ENCODE results near the gene USP46. TPM values are rescaled to one million over a fixed set of nuclear protein-coding genes. Genes with fewer than 3 reads are reported as not detected.

The USP46 gene
- total RNA-seq, 1 experiment from 2014 or later, result 14.5 TPM

DNA sequence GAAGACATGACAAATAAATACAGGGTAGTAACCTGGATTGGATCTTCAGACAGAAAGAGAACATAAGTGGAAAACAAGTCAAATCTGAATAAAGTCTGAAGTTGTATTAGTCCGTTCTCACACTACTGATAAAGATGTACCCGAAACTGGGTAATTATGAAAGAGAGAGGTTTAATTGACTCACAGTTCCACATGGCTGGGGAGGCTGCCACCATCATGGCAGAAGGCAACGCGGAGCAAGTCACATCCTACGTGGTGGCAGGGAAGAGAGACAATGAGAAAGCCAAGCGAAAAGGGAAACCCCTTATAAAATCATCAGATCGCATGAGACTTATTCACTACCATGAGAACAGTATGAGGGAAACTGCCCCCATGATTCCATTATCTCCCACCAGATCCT is 82.8 kb downstream of the USP46 start:
- Histone ChIP-seq H2AFZ (ENCODE audit: low read length) (no peak overlapping the region), H3K4me3 (ENCODE audit: low read length) (no peak overlapping the region), H3K9me2 (replicated peaks; ENCODE audit: insufficient read depth, low read length) (no peaks in the 10 kb centered on the region), H3K36me3 (ENCODE audit: insufficient read depth, low read length) (no peaks in the 10 kb centered on the region), H3K4me1 (ENCODE audit: low read length) (peaks cover 10% of the 10 kb centered on the region; the same call in 1 of the 2 replicates), H4K20me1 (ENCODE audit: insufficient read depth, low read depth, low read length) (no peaks in the 10 kb centered on the region), H3K9me3 (ENCODE audit: low read length) (no peaks in the 10 kb centered on the region), H3K4me2 (ENCODE audit: low read depth, low read length, poor library complexity, severe bottlenecking) (peak overlapping the region; percentile 2), H3K79me2 (ENCODE audit: low read length) (no peaks in the 10 kb centered on the region), H3K27me3 (ENCODE audit: low read length) (no peaks in the 10 kb centered on the region), H3K27ac (ENCODE audit: low read length) (no peak overlapping the region), H3K9ac (ENCODE audit: low read length) (no peak overlapping the region)
- DNase-seq, result no peak

DNA sequence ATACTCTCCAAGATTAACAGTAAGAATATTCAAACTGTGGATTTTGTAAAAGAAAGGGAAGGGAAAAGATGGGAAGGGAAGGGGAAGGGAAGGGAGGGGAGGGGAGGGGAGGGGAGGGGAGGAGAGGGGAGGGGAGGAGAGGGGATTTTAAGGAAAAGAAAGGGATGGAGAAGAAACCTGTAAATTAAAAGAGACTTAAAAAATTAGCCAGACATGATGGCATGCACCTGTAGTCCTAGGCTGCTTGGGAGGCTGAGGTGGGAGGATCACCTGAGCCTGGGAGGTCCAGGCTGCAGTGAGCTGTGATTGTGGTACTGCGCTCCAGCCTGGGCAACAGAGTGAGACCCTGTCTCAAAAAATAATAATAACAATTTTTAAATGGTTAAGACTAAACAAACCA is 83.7 kb downstream of the USP46 start:
- no peak overlapping the region for H3K4me3 ChIP-seq (ENCODE audit: low read length)

DNA sequence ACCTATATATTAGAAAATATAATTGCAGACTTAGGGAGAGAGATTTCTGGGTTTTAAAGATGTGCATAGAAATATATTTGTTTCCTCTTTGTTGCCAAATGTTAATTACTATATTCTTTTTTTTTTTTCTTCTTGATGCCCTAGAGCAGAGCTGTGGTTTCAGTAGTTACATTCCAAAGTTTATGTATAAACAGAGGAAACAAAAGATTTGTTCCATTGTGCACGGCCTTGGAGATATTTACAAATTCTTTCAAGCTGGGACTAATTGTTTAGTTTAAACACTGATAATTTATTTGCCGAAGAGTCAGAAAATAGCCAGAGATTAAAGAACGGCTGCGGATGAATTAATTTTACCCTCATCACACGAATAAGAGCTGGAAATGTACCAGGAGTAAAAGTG is 85.1 kb downstream of the USP46 start:
- no peaks in the 10 kb centered on the region for H3K79me2 ChIP-seq (ENCODE audit: low read length)
- no peak overlapping the region for H2AFZ ChIP-seq (ENCODE audit: low read length)
- no peak overlapping the region for H3K27ac ChIP-seq (ENCODE audit: low read length)
- no peak overlapping the region for H3K9ac ChIP-seq (ENCODE audit: low read length)
- DNase-seq, result no peak
- H3K4me3 ChIP-seq (ENCODE audit: low read length), result no peak overlapping the region
- no peaks in the 10 kb centered on the region for H3K9me2 ChIP-seq (replicated peaks; ENCODE audit: insufficient read depth, low read length)
- no peaks in the 10 kb centered on the region for H3K9me3 ChIP-seq (ENCODE audit: low read length)
- H3K36me3 ChIP-seq (ENCODE audit: insufficient read depth, low read length), result no peaks in the 10 kb centered on the region
- no peaks in the 10 kb centered on the region for H4K20me1 ChIP-seq (ENCODE audit: insufficient read depth, low read depth, low read length)
- no peak overlapping the region for H3K4me2 ChIP-seq (ENCODE audit: low read depth, low read length, poor library complexity, severe bottlenecking)
- peaks cover 11% of the 10 kb centered on the region for H3K4me1 ChIP-seq (ENCODE audit: low read length)
- H3K27me3 ChIP-seq (ENCODE audit: low read length), result no peaks in the 10 kb centered on the region

More for the DNA sequence above, 83.7 kb downstream of the USP46 start:
- no peak for DNase-seq
- Histone ChIP-seq H3K27me3 (ENCODE audit: low read length) (no peaks in the 10 kb centered on the region), H3K9ac (ENCODE audit: low read length) (no peak overlapping the region), H3K4me2 (ENCODE audit: low read depth, low read length, poor library complexity, severe bottlenecking) (no peak overlapping the region), H3K4me1 (ENCODE audit: low read length) (peaks cover 10% of the 10 kb centered on the region; the same call in 1 of the 2 replicates), H3K9me2 (replicated peaks; ENCODE audit: insufficient read depth, low read length) (no peaks in the 10 kb centered on the region), H3K79me2 (ENCODE audit: low read length) (no peaks in the 10 kb centered on the region), H3K36me3 (ENCODE audit: insufficient read depth, low read length) (no peaks in the 10 kb centered on the region), H4K20me1 (ENCODE audit: insufficient read depth, low read depth, low read length) (no peaks in the 10 kb centered on the region), H2AFZ (ENCODE audit: low read length) (no peak overlapping the region), H3K9me3 (ENCODE audit: low read length) (no peaks in the 10 kb centered on the region), H3K27ac (ENCODE audit: low read length) (no peak overlapping the region)

DNA sequence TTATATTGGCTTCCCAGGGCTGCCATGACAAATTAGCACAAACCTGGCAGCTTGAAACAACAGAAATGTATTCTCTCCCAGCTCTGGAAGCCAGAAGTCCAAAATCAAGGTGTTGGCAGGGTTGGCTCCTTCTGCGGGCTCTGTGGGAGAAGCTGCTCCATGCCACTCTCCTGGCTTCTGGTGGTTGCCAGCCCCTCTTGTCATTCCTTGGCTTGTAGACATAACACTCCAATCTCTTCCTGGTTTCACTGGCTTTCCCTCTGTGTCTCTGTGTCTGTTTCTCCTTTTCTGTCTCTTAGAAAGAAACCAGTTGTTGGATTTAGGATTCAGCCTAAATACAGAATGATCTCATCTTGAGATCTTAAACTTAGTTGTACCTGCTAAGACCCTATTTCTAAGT is 85.5 kb downstream of the USP46 start:
- Histone ChIP-seq H3K9me3 (ENCODE audit: low read length) (no peaks in the 10 kb centered on the region), H3K9me2 (replicated peaks; ENCODE audit: insufficient read depth, low read length) (no peaks in the 10 kb centered on the region), H3K4me1 (ENCODE audit: low read length) (peaks cover 13% of the 10 kb centered on the region), H4K20me1 (ENCODE audit: insufficient read depth, low read depth, low read length) (no peaks in the 10 kb centered on the region), H3K4me2 (ENCODE audit: low read depth, low read length, poor library complexity, severe bottlenecking) (no peak overlapping the region), H2AFZ (ENCODE audit: low read length) (no peak overlapping the region), H3K9ac (ENCODE audit: low read length) (no peak overlapping the region), H3K4me3 (ENCODE audit: low read length) (no peak overlapping the region), H3K27me3 (ENCODE audit: low read length) (no peaks in the 10 kb centered on the region), H3K79me2 (ENCODE audit: low read length) (no peaks in the 10 kb centered on the region), H3K36me3 (ENCODE audit: insufficient read depth, low read length) (no peaks in the 10 kb centered on the region), H3K27ac (ENCODE audit: low read length) (no peak overlapping the region)
- DNase-seq, result no peak

DNA sequence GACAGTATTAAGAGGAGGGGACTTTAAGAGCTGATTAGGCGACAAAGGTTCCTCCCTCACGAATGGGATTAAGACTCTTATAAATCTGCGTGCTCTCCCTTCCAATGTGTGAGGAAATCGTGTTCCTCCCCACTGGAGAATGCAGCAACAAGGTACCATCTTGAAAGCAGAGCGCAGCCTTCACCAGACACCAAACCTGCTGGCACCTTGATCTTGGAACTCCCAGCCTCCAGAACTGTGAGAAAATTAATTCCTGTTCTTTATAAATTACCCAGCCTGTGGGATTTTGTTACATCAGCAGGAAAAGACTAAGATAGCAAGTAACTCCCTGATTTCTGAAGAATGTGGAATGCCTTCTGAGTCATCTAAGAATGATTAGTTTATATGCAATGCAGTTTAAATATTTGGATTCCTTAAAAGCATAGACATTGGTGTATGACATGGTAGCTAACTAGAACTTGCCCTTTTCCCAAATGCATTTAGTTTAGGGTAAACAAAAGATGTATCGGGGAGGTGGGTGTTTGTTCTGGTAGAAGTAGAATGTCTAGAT is 86.1 kb downstream of the USP46 start:
- H3K27me3 ChIP-seq (ENCODE audit: low read length), result no peaks in the 10 kb centered on the region
- no peak overlapping the region for H3K27ac ChIP-seq (ENCODE audit: low read length)
- no peaks in the 10 kb centered on the region for H3K9me3 ChIP-seq (ENCODE audit: low read length)
- H2AFZ ChIP-seq (ENCODE audit: low read length), result no peak overlapping the region
- no peak overlapping the region for H3K4me2 ChIP-seq (ENCODE audit: low read depth, low read length, poor library complexity, severe bottlenecking)
- no peaks in the 10 kb centered on the region for H3K36me3 ChIP-seq (ENCODE audit: insufficient read depth, low read length)
- H3K79me2 ChIP-seq (ENCODE audit: low read length), result no peaks in the 10 kb centered on the region
- H3K4me3 ChIP-seq (ENCODE audit: low read length), result no peak overlapping the region
- H3K9me2 ChIP-seq (replicated peaks; ENCODE audit: insufficient read depth, low read length), result no peaks in the 10 kb centered on the region
- H3K4me1 ChIP-seq (ENCODE audit: low read length), result peaks cover 13% of the 10 kb centered on the region
- no peak for DNase-seq
- no peak overlapping the region for H3K9ac ChIP-seq (ENCODE audit: low read length)
- H4K20me1 ChIP-seq (ENCODE audit: insufficient read depth, low read depth, low read length), result no peaks in the 10 kb centered on the region

DNA sequence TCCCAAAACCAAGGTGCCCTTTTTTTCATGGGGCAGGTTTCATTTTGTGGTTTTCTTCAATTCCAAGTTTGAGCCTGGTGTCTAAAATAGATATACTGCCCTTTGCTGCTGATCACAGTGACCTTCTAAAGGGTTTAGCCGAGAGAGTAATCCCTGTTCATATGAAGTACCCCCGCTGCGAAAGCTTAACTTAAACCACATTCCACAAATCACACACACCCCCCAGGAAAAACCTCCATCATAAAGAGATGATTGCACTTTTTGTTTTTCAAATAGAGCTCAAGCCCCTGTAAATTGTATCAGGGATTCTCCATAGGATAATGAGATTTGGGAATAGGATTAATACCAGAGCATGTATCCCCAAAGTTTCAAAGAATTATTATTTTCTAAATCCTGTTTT is 90.8 kb downstream of the USP46 start:
- Histone ChIP-seq H3K4me2 (ENCODE audit: low read depth, low read length, poor library complexity, severe bottlenecking) (no peak overlapping the region), H3K9ac (ENCODE audit: low read length) (no peak overlapping the region)

DNA sequence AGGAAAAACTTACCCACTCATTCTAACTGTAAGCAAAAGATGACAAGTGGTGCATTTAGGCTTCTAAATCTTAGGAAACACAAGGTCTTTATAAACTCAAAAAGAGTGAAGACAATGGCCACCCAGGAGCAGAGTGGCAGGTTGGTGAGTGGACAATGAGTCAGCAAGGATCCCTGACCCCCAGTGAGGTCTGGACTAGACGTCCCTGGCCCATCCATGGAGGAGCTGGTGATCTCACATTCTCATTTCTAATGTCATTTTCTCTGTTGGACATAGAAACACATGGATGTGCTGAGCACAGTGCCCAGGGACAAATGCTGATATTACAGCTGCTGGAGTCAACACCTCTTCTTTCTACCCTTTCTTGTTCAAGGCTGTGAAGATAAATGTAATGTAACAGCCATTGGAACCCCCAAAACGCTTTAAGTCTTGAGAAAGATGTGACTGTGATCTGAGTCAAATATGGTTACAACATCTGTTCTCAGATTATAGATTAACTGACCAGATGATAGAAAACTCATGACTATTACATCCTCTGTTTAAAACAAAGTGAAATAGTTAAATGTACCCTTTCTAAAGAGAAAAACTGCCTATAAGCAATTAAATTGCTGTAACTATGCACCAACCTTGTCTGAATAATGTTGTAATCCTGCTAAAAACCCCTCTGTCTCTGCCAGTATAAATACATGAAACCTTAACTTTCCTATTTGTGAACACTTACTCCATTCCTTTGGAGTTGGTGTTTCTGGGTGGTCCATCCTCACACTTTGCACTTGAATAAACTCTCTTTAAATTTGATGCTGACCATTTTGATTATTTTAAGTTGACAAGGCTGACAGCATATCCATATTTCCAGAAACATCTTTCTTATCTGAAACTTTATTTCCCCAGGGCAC is 92.7 kb downstream of the USP46 start:
- no peak overlapping the region for H3K27ac ChIP-seq (ENCODE audit: low read length)
- peaks cover 8% of the 10 kb centered on the region for H3K4me1 ChIP-seq (ENCODE audit: low read length)
- no peak for DNase-seq
- H3K4me2 ChIP-seq (ENCODE audit: low read depth, low read length, poor library complexity, severe bottlenecking), result no peak overlapping the region
- H3K79me2 ChIP-seq (ENCODE audit: low read length), result no peaks in the 10 kb centered on the region
- no peaks in the 10 kb centered on the region for H3K36me3 ChIP-seq (ENCODE audit: insufficient read depth, low read length)
- no peaks in the 10 kb centered on the region for H3K9me2 ChIP-seq (replicated peaks; ENCODE audit: insufficient read depth, low read length)
- H3K9me3 ChIP-seq (ENCODE audit: low read length), result no peaks in the 10 kb centered on the region
- no peak overlapping the region for H2AFZ ChIP-seq (ENCODE audit: low read length)
- no peaks in the 10 kb centered on the region for H3K27me3 ChIP-seq (ENCODE audit: low read length)
- H4K20me1 ChIP-seq (ENCODE audit: insufficient read depth, low read depth, low read length), result no peaks in the 10 kb centered on the region
- H3K4me3 ChIP-seq (ENCODE audit: low read length), result no peak overlapping the region
- no peak overlapping the region for H3K9ac ChIP-seq (ENCODE audit: low read length)

More for the DNA sequence above, 90.8 kb downstream of the USP46 start:
- Histone ChIP-seq H2AFZ (ENCODE audit: low read length) (no peak overlapping the region), H3K9me3 (ENCODE audit: low read length) (no peaks in the 10 kb centered on the region), H3K4me1 (ENCODE audit: low read length) (peaks cover 8% of the 10 kb centered on the region), H3K4me3 (ENCODE audit: low read length) (no peak overlapping the region), H3K36me3 (ENCODE audit: insufficient read depth, low read length) (no peaks in the 10 kb centered on the region), H3K79me2 (ENCODE audit: low read length) (no peaks in the 10 kb centered on the region), H4K20me1 (ENCODE audit: insufficient read depth, low read depth, low read length) (no peaks in the 10 kb centered on the region), H3K27ac (ENCODE audit: low read length) (no peak overlapping the region), H3K9me2 (replicated peaks; ENCODE audit: insufficient read depth, low read length) (no peaks in the 10 kb centered on the region), H3K27me3 (ENCODE audit: low read length) (no peaks in the 10 kb centered on the region)
- DNase-seq, result no peak

DNA sequence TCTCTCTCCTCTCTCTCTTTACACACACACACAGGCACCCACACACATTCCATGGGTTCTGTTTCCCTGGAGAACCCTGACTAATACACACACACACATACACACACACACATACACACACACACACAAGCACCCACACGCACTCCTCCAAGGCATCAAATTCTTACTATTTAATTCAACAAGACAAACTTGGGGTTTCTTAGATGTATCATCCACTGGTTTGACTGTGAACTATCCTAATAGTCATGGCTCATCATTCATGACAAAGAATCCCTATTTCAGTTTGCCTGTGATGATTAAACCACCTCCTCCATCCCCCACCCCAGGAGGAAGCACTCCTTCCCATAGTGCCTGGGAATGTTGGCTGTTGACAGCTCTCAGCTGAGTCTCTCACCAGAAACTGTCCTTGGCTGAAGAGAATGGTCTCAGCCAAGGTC is 98.2 kb downstream of the USP46 start:
- no peaks in the 10 kb centered on the region for H3K9me3 ChIP-seq (ENCODE audit: low read length)
- H3K27me3 ChIP-seq (ENCODE audit: low read length), result no peaks in the 10 kb centered on the region
- DNase-seq, result no peak
- H2AFZ ChIP-seq (ENCODE audit: low read length), result no peak overlapping the region
- H3K36me3 ChIP-seq (ENCODE audit: insufficient read depth, low read length), result no peaks in the 10 kb centered on the region
- H3K79me2 ChIP-seq (ENCODE audit: low read length), result no peaks in the 10 kb centered on the region
- H3K4me1 ChIP-seq (ENCODE audit: low read length), result no peaks in the 10 kb centered on the region
- no peaks in the 10 kb centered on the region for H3K9me2 ChIP-seq (replicated peaks; ENCODE audit: insufficient read depth, low read length)
- H3K4me2 ChIP-seq (ENCODE audit: low read depth, low read length, poor library complexity, severe bottlenecking), result no peak overlapping the region
- no peak overlapping the region for H3K4me3 ChIP-seq (ENCODE audit: low read length)
- no peak overlapping the region for H3K27ac ChIP-seq (ENCODE audit: low read length)
- H3K9ac ChIP-seq (ENCODE audit: low read length), result no peak overlapping the region
- H4K20me1 ChIP-seq (ENCODE audit: insufficient read depth, low read depth, low read length), result no peaks in the 10 kb centered on the region
